Measurements from ENCODE around the gene LRIT2.
A peak's percentile ranks its signal among the peaks of the same experiment; 100 is the strongest.
"Not testable (repeated sequence)": the region's sequence is repeated elsewhere in the genome, so short reads cannot be mapped to it uniquely, and the experiment has no call there.

Gene LRIT2

DNA sequence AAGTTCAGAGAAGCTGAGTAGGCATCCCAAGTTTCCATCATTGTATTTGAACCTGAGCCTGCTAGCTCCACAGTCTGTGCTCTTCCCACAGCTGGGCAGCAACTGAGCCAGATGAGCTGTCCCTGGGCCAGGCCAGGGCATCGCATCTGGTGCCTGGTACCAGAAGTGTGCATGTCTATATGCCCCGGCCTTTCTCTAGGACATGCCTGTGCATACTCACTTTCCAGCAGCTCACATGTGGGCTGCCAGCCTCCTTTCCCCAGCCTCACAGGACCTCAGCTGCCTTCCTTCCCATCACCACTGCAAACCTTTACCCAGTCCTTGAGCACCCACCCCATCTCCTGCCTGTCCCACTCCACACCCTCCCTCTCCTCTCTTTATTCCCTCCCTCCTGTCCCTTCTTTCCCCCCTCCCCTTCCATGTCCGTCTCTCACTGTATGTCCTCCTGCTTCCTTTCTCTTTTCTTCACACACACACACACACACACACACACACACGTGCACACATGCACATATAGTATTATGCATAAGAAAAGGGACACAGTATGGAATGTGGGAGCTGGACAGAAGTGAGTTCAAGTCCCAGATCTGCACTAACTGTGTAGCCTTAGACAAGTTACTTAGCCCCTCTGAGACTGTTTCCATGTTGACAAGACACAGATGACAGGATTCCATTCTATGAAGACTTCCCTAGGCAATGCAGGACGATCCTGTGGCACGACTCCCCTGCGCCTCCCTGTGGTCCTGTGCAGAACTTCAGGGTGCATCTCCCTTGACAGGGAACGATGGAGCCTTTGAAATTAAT, 20.1 kb downstream of the LRIT2 start:
- no peak for DNase-seq

DNA sequence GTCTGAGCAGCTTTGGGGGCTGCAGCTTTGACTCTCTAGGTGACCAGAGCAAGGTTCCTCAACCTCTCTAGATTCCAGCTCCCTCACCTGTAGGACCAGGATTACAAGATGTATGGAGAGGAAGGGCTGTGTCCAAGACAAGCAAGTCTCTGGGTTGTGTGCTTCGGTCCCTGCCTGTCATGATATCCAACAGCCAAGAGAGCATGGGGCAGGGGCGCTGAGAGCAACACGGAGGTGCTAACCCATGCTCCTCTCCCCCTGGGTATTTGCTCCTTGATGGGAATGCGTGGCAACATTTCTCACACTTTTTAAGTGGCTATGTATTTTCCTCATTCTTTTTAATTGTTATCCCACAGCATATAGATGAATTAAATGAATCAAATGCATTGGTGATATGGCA, 20.7 kb downstream of the LRIT2 start:
- DNase-seq, result no peak

DNA sequence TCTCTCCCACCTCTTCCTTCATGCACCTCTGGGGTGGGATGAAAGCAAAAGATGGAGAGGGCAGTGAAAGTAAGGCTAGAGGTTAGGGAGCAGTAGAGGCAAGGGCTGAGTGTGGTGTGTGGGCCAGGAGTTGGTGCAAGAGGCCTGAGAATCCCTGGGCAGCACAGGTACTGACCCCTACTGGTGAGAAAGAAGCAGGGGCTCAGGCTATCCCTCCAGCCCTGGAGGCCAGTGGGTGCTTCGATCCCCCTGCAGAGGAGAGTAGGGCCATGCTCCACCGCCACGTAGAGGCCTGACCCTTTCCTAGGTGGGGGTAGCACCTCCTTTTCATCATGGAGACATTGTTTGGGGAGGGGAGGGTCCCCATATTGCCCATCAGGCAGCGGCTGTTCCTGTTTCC, 21.2 kb downstream of the LRIT2 start:
- no peak for DNase-seq

DNA sequence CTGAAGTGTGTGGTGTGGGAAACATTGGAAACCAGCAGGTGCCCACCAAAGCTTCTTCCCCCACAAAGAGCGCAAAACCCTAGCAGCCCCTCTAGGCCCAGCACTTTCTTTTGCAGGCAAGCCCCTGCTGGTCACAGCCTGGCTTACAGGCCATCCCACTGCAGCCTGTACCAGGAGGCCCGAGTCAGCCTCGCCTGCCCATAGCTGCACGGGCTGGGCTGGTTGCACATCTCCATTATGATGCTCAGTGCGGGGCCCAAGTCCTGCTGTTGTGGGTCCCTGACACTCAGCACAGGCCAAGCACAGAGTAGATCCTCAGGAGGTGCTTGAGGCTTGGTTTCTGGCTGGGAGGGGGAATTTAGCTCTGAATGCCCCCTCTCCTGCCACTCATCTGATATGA, 23.0 kb downstream of the LRIT2 start:
- no peak for DNase-seq

DNA sequence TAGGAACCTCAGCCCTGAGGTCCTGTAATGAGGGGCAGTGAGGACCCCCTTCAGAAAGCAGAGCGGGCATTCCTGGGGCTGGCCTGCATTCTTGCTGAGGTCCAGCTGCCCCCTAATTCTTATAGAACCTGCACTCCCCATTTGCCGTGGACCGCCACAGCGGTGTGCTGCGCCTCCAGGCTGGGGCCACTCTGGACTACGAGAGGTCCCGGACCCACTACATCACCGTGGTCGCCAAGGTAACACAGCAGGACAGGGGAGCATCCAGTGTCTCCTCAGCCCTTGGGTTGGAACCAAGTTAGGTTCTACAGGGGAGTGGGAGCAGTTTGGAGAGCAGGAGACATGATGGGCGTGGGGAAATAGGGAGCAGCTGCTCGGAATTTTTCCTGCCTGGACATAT, 23.7 kb downstream of the LRIT2 start:
- no peak for DNase-seq

DNA sequence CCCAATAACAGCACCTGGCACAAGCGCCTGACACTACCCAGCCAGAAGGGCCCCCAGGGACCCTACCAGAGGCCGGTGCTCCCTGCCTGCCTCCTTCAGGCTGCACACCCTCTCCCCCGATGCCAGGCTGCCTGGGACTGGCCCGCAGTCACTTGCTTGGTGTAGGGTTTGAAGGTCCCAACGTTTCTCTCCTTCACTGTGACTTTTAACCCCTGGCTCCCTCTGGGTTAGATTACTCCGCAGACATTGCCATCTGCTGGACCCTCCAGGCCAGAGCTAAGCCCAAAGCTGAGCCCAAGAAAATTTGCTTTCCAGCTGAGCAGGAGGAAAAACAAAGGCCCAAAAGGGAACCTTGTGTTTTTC, 24.1 kb downstream of the LRIT2 start:
- no peak for DNase-seq

DNA sequence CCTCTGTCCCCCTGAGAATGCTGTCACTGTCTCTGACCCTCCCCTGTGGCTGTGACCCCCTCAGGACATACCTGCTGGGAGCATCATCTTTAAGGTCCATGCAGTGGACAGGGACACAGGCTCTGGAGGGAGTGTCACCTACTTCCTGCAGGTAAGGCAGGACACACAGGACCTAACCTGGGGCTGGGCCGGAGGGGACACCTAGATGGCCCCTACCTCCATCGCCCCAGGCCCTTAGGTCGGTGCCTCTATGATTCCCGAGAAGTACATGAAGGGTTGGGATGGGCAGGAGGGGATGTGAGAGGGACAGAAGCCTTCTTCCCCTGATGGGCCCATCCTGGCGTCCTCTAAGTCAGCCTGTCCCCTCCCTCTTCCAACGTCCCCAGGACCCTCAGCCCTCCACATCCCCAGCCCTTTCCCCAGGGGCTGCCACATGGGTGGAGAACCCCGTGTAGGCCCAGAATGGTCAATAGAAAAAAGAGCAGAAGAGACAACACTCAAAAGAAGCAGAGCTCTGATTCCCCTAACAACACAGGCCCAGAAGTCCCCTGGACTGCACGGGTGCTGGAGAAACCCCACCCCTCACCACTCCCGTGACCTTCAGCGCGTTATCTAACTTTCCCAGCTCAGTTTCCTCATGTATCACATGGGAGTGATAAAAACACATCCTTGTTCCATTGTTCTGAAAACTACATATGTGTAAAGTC, 24.7 kb downstream of the LRIT2 start:
- DNase-seq, result no peak

DNA sequence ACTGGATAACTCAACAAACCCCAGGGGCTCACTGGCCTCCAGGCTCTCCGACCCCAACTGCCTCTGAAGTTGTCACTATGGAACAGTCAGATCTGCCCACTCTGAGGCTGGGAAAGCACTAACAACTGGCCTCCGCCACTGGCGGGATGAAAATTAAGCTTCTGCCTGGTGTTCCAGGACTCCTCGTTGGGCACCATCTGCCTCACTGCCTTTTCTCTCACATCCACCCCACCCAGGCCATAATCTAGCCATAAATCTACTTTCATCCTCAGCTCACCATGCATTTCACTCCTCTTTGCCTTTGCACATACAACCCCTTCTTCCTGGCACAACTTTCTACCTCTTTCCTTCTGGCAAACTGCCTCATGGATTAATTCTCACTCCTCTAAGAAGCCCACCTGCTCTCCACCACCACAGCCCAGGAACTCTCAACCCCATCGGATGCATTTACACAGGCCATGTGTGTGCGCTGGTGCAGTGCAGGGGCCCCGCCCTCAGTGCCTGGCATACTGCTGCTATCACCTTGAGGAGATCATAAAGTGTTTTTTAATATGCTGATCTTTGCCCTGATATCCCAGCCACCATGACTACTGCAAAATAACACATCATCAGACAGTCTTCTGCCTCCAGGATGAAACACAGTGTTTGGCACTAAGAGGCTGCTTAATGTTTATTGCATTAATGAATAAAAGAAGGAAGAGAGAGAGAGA, 27.0 kb downstream of the LRIT2 start:
- DNase-seq, result no peak

DNA sequence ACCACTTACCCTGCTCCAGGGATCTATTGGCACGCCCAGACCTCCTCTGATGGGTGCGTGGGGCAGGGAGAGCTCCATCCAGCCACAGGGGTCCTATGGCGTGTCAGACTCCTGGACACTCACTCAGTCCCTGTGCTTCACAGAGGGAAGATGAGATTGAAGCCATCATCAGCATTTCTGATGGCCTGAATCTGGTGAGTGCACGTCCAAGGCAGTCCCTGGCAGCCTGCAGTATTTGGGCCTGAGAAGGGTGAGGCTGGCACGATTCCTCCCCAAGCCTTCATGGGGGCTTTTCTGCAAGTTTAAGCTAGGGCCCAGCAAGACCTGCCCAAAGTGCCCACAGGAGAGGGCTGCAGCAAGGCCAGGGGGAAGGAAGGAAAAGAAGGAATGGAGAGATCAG, 27.7 kb downstream of the LRIT2 start:
- no peak for DNase-seq

DNA sequence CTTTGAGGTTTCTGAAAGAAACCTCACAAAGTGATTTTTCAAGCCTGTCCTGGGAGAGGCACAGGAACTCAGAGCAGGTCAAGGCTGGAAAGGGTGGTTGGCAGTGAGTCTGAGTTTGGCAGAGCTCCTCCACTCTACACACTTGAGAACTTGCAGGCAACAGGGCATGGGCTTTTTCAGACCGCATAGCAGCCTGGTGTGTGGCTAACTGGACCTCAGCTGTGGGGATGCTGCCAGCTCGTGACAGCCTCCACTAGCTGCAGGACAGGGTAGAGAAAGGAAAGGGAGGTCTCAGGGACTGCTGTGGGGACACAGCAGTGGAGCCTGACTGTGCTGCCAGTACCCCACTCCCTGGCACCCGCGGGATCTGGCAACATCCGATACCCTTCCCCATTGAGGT, 28.4 kb downstream of the LRIT2 start:
- DNase-seq, result no peak

DNA sequence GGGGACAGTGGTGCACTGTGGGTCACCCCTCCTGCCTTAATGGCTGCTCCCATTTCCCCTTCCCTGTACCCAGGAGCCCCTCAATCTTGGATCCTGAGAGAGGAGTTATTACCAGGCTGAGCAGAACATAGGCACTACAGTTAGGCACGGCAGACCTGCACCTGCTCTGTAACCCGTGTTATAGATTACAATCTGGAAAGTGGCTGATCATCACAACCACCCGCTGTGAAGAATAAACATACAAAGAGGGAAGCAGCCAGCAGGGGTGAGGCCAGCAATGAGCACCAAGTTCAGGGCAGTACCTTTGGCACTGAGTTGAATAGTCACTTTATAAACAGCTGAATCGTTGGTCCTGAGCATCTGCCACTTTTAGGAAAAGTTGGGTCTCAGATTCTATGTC, 29.3 kb downstream of the LRIT2 start:
- DNase-seq, result peak; percentile 11

DNA sequence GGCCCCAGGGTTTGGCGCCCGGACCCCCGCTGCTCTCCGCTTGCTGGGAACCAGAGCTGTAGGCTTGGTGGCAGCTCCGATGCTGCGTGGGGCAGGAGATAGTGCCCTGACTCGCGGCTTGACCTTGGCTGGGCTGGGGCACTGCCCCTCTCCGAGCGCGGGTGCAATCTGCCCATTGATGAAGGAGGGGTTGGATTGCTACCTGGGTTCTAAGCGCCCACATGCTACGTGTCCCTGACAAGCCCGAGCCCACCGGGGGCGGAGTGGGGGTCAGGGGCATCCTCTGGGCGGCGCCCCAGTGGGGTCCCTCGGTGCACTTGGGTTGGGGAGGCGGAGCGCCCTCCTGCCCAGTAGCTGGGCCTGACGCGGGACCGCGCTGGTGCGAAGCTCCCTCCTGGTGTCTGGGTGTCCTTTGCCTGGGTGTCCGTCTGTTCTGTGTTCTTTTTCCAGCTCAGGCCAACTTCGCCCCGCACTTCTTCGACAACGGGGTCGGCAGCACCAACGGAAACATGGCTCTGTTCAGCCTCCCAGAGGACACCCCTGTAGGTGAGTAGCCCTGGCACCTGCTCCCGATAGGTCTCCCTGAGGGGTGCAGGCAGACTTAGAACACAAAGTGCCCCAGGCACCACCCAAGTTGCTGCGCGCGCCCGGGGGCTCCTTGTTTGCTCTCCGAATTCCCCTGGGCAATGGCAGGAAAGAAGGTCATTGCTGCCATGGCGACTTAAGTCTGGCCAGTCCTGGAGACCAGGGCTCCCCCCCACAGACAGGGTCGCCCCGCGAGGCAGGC, 30.1 kb downstream of the LRIT2 start:
- DNase-seq, result no peak

DNA sequence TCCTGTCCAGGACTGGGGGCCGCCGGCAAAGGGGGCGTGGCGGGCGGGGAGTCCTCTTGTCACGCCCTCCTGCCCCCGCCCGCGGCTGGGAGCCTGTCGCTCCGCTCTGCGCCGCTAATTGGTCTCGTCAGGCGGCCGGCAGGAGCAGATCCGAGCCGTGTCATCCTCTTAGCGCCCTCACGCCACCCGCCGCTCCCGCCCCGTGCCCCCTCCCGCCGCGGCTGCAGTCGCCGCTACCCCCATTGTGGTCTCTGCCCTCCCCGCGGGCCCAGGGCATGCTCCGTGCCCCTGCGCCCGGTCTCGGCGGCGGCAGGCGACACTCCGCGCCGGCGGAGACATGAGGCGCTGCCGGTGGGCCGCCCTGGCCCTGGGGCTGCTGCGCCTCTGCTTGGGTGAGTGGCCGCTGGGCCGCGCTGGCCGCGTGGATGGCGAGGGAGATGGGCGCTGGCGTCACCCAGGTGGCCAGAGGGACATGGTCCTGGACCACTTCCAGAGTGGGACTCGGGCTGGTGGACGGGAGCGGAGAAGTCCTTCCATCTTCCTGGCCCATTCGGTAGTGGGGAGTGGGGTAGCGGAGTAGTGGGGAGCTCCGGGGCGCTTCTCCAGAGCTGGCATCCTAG, 30.8 kb downstream of the LRIT2 start, which contains the start of gene CDHR1:
TSS of gene CDHR1 (plus strand) at position 114 of the 620 bp plus-strand sequence. CDS start at position 338, 224 bp downstream.
- peak; percentile 14 for DNase-seq

DNA sequence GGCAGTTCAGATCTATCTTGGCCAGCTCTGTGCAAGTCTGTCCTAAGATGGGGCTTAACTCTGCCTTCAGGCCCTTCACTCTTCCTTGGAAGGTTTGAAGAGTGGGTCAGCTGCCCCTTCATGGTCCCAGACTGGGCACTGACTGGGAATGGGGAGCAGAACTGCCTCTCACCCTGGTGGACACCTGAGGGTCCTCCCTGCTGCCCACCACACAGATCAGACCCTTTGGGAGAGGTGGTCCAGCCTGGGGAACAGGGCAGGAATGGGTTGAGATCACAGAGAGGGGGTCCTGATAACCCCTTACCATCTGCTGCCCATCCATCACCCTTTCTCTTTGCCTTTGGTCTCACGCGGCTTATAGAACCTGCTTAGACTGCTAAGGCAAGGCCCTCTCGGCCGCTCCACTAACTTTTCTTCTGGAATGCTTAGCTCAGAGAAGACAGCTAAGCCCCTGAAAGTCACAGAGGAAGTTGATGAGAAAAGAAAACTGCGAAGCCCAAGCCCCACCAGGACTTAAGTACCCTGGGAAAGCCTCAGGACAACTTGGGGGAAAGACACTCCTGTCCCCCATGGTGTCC, 31.4 kb downstream of the LRIT2 start:
- no peak for DNase-seq

DNA sequence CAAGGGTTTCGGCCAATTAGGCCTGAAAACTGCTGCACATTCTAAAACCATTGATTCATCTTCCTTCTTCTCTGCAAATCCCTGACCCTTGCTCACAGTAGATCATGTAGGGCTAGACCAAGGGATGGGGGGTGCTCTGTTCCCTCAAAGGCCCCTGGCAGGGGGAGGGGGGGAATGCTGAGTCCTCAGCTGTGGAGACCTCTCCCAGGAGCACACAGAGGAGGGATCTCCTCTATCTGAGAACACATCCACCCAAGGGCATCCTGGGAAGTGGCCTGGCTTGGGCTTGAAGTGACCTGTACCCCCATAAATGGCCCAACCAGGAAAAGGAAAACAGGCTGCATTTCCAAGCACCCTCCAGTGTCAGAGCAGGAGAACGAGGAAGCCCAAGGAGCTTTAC, 32.0 kb downstream of the LRIT2 start:
- DNase-seq, result no peak

DNA sequence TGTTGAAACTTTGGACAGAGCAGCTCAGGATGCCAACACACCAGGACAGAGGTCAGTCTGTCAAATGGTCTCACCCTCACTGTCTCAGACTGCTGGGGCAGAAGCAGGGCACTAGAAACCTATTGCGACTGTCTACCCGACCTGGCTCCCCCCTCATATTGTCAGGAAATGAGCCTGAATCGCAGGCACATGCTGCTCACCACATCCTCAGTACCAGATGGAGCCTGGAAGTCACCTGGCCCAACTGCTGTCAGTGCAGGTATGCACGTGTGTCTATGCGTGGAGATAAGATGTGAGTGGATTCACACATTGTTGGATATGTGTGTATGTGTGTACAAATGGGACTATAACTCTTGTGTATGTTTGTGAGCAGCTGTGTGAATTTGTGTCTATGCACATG, 34.2 kb downstream of the LRIT2 start:
- no peak for DNase-seq

DNA sequence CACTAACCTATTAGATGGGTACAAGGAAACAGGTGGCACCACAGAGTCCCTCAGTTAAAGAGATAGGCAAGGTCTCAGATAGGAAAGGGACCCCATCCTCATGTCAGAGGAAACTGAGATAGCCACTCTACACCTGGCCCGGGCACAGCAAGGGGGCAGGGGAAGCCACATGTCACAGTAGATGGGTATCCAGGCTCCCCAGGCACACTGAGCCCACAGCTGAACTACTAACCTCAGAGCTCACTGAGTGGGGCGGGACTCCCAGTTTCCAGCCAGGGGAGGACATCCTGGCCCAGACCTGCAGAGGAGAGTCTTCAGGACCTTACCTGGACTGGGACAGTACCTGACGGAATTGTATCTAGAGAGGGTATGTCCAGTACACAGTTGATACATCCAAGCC, 34.7 kb downstream of the LRIT2 start:
- DNase-seq, result no peak

DNA sequence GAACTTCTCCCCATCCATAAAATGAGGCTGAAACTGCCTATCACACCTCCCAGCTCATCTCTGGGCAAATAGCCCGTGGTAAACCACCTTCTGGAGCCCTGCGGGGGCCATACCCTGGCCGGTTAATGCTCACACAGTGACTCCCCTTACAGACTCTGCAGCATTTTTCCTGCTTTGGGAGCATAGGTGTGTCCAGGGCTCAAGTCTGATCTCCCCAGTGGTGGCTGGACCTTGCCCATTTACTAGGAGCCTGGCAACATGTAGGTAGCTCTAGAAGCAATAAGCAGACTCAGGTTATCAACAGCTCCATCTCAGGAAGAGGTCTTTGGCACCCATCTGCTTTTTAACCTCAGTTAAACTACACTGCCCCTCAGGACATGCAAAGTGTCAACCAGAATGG, 36.5 kb downstream of the LRIT2 start:
- no peak for DNase-seq

DNA sequence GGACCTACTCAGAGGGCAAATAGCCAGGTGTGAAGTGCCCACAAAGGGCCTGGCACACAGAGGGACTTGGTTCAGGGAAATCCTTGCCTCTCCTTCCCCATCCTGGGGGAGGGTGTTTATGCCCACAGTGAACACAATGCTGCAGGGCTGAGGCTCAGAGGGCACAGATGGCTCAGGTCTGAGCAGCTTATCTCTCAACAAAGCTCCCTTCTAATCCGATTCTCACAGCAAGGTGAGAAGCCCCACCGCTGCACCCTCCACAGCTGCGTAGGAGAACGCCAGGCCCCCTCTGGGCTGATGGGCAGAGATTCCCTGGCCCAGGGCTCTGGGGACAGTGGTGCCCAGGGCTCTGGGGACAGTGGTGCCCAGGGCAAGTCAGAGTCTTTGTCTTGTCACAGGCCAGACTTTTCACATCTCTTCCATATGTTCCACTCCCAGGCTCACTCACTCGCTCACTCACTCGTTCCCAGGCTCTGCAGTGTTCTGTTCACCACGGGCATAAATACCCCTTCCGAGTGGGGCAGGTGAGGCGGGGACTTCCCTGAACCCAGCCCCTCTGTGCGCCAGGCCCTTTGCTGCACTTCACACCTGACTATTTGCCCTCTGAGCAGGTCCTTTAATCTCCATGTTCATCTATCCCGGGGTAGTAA, 39.7 kb downstream of the LRIT2 start:
- no peak for DNase-seq

DNA sequence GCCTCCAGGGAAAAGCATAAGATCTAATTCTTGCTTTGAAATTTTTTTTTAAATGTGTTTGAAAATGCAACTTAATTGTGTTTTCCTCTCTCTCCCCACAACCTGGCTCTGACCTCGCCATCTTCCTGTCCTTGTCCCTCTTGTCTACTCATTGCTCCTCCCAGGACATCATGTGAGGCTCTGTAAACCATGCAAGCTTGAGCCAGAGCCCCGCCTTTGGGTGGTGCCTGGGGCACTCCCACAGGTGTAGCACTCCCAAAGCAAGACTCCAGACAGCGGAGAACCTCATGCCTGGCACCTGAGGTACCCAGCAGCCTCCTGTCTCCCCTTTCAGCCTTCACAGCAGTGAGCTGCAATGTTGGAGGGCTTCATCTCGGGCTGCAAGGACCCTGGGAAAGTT, 40.8 kb downstream of the LRIT2 start:
- DNase-seq, result no peak

DNA sequence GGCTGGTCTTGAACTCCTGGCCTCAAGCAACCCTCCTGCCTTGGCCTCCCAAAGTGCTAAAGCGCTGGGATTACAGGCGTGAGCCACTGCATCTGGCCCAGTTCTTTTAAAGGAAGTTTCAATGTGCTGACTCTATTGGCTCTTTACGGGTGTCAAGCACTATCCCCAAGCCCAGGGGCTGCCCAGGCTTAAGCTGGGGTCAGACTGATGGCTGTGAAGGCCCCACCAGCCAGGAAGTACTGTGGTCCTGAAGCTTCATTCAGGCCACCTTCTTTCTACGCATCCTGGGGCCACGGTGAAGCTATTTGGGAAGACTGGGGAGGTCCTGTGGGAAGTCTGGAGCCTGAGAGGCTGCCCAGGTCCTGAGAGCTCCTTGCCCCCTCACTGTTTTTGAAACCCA, 43.7 kb downstream of the LRIT2 start:
- no peak for DNase-seq

DNA sequence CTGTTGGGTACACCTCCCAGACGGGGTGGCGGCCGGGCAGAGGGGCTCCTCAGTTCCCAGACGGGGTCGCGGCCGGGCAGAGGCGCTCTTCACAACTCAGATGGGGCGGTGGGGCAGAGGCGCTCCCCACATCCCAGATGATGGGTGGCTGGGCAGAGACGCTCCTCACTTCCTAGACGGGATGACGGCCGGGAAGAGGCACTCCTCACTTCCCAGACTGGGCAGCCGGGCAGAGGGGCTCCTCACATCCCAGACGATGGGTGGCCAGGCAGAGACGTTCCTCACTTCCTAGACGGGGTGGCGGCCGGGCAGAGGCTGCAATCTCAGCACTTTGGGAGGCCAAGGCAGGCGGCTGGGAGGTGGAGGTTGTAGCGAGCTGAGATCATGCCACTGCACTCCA, 45.0 kb downstream of the LRIT2 start:
- DNase-seq, result not testable (repeated sequence)

Measured in NCI-H2171 (cell line).